Body of pancreas (tissue), 4 donors: ENCODE results near the gene DIAPH3. TPM values are rescaled to one million over a fixed set of nuclear protein-coding genes. Genes with fewer than 3 reads are reported as not detected.
"Not testable (repeated sequence)": the region's sequence is repeated elsewhere in the genome, so short reads cannot be mapped to it uniquely, and the experiment has no call there.

ENCODE experiments used
- ATAC-seq: fragments of 150-250 bp; one replicate; pipeline ENCODE4 v1.9.1; 2016
- DNase-seq, 4 donors: peaks; one replicate each; pipeline ENCODE4 v3.0.0-alpha.2; 2019
- H3K27ac ChIP-seq, 4 donors: fragments of 200-600 bp; sonication (generic); 1 replicate in 3 of 4; 2 replicates in 1 of 4; pipeline versions ENCODE4 v1.5.1 to v1.6.1; 2016 to 2019; ENCODE audit warnings: mild to moderate bottlenecking in 1 of 4, mixed read lengths in 1 of 4, moderate library complexity in 1 of 4
- H3K27me3 ChIP-seq, 2 donors: fragments of 200-600 bp; sonication (generic); one replicate each; pipeline ENCODE4 v1.6.0; 2016; ENCODE audit warnings: mild to moderate bottlenecking in 1 of 2
- H3K36me3 ChIP-seq, 2 donors: fragments of 200-600 bp; sonication (generic); replicated peaks in 1 of 2; 2 replicates each; pipeline ENCODE4 v1.5.1; 2016; ENCODE audit warnings: low read depth in 2 of 2; ENCODE audit not compliant: insufficient read depth in 1 of 2
- H3K4me1 ChIP-seq: fragments of 200-600 bp; sonication (generic); one replicate; pipeline ENCODE4 v1.6.0; 2016
- H3K4me3 ChIP-seq, 2 donors: fragments of 200-600 bp; sonication (generic); 1 replicate in 1 of 2; 2 replicates in 1 of 2; pipeline ENCODE4 v1.5.1; 2016 to 2019
- H3K9me3 ChIP-seq, 3 donors: fragments of 200-600 bp; sonication (generic); 1 replicate in 2 of 3; 2 replicates in 1 of 3; pipeline ENCODE4 v1.5.1; 2016
- POLR2A ChIP-seq, 3 donors: fragments of 450-650 bp; IDR thresholded peaks; one replicate each; pipeline ENCODE4 v1.6.1; 2016; ENCODE audit warnings: antibody characterized with exemption in 3 of 3, mild to moderate bottlenecking in 2 of 3
- WGBS, 2 donors: methylation state at CpG; one replicate each; pipeline ENCODE4 v1.1.5; 2017; 5-methylcytosine and 5-hydroxymethylcytosine counted together
- intact Hi-C: fragments of 100-400 bp; cut with DNase I; formaldehyde crosslinking; loops from one replicate; pipeline ENCODE4 v1.15.1; 2023
- total RNA-seq, 2 donors: library from RNA; depleted of rRNA; stranded (reverse); fragments of >200 nt; gene quantifications; one replicate each; pipeline ENCODE4 v1.1.0, GENCODE V29; 2016
- TF ChIP-seq, protein P1 (sequence below), 7 experiments: fragments of 450-650 bp in 4 of 7; fragments of 200-600 bp in 3 of 7; sonication (generic) in 3 of 7; IDR thresholded peaks; one replicate each; pipeline ENCODE4 v1.5.1; 2016 to 2019; ENCODE audit warnings: antibody characterized with exemption in 7 of 7

DIAPH3 gene
- total RNA-seq, 2 donors from 2014 or later: 0.33 to 0.78 TPM

DNA sequence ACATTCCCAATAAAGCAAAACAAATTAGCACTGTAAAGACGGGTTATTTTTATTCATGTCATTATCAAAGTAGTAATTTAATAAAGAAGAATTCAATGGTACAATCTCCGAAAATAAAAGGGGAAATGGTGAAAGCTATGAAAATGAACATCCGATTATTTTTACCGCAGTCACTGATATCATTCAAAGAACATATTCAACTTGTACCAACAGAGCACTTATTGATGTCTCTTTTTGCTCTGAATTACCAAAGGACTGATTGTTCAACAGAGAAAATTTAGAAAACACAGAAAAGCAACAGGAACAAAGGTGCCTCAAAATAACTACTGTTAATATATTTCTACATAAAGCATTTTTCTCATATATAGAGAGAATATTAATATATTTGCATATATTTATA is 119.4 kb downstream of the DIAPH3 start:
- intact Hi-C loops: no loop called here
- Histone ChIP-seq H3K27ac (no peak overlapping the region), H3K4me3 (no peak overlapping the region), H3K27me3 (no peaks in the 10 kb centered on the region), H3K36me3 (no peaks in the 10 kb centered on the region), H3K4me1 (no peaks in the 10 kb centered on the region), H3K9me3 (no peaks in the 10 kb centered on the region)
- no peak for TF ChIP-seq POLR2A (IDR thresholded peaks at IDR 0.05)
- TF ChIP-seq, protein P1, sequence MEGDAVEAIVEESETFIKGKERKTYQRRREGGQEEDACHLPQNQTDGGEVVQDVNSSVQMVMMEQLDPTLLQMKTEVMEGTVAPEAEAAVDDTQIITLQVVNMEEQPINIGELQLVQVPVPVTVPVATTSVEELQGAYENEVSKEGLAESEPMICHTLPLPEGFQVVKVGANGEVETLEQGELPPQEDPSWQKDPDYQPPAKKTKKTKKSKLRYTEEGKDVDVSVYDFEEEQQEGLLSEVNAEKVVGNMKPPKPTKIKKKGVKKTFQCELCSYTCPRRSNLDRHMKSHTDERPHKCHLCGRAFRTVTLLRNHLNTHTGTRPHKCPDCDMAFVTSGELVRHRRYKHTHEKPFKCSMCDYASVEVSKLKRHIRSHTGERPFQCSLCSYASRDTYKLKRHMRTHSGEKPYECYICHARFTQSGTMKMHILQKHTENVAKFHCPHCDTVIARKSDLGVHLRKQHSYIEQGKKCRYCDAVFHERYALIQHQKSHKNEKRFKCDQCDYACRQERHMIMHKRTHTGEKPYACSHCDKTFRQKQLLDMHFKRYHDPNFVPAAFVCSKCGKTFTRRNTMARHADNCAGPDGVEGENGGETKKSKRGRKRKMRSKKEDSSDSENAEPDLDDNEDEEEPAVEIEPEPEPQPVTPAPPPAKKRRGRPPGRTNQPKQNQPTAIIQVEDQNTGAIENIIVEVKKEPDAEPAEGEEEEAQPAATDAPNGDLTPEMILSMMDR (IDR thresholded peaks at IDR 0.05): no peak
- ATAC-seq (no peak), DNase-seq (no peak)
- WGBS, 2 donors: 92 to 95% methylated on average over 4 of the region's 4 CpGs

GRCh38 chr13:60043262-60043661 is 120.5 kb downstream of the DIAPH3 start:
- 70 to 84% methylated on average over 2 of the region's 2 CpGs for WGBS, 2 donors
- TF ChIP-seq, protein P1 (IDR thresholded peaks at IDR 0.05): no peak
- H3K27ac ChIP-seq: no peak overlapping the region
- no peak for DNase-seq
- H3K4me1 ChIP-seq: no peaks in the 10 kb centered on the region
- intact Hi-C loops: no loop called here
- ATAC-seq: no peak
- H3K27me3 ChIP-seq: no peaks in the 10 kb centered on the region
- H3K4me3 ChIP-seq: no peak overlapping the region
- H3K36me3 ChIP-seq: no peaks in the 10 kb centered on the region
- H3K9me3 ChIP-seq: no peaks in the 10 kb centered on the region

DNA sequence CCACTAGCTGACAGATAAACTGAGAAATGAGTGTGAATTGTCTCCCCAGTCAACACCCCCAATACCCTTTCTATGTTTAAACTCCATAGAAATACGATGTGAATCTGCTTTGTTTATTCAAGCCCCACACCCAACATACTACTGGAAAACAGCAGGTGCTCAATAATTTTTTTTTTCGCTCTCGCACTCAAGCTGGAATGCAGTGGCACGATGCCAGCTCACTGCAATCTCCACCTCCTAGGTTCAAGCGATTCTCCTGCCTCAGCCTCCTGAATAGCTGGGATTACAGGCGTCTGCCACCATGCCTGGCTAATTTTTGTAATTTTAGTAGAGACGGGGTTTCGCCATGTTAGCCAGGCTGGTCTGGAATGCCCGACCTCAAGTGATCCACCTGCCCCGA is 123.1 kb downstream of the DIAPH3 start:
- ATAC-seq, H3K4me1 ChIP-seq, intact Hi-C loops, H3K27me3 ChIP-seq, H3K36me3 ChIP-seq, H3K9me3 ChIP-seq, H3K27ac ChIP-seq, H3K4me3 ChIP-seq: not testable (repeated sequence)
- DNase-seq: peak in 1 of 4 donors; percentile 7
- 84 to 88% methylated on average over 10 of the region's 10 CpGs for WGBS, 2 donors

DNA sequence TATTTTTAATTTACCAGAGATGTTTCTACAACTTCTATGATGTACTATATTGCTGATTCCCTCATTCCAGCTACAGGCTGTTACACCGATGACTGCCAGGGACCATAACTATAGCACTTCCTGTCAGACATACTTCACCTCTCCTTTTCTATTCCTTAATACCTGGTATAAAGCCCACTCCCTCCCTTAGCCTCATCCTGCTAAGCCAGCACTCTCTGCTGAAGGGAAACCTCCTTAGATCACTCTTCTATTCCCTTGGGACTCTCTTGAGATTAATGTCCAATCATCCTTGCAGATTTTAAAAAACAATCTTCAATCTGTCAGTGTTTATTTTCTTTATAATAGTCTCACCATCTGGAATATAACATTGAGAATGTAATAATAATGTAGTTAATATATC is 127.9 kb downstream of the DIAPH3 start:
- Histone ChIP-seq H3K4me1 (no peaks in the 10 kb centered on the region), H3K27ac (no peak overlapping the region), H3K27me3 (no peaks in the 10 kb centered on the region), H3K36me3 (no peaks in the 10 kb centered on the region), H3K9me3 (no peaks in the 10 kb centered on the region), H3K4me3 (no peak overlapping the region)
- intact Hi-C loops: no loop called here
- TF ChIP-seq POLR2A (IDR thresholded peaks at IDR 0.05): no peak
- TF ChIP-seq, protein P1 (IDR thresholded peaks at IDR 0.05): no peak
- DNase-seq (no peak), ATAC-seq (no peak)
- WGBS, 2 donors: 90 to 94% methylated on average over 1 of the region's 1 CpG

- DNase-seq (no peak), ATAC-seq (no peak)
- WGBS, 2 donors: 93 to 97% methylated on average over 1 of the region's 1 CpG
- H3K27me3 ChIP-seq: no peaks in the 10 kb centered on the region
- no peaks in the 10 kb centered on the region for H3K4me1 ChIP-seq
- TF ChIP-seq POLR2A (IDR thresholded peaks at IDR 0.05): no peak
- TF ChIP-seq, protein P1 (IDR thresholded peaks at IDR 0.05): no peak
- H3K36me3 ChIP-seq: no peaks in the 10 kb centered on the region
- H3K27ac ChIP-seq: no peak overlapping the region
- H3K9me3 ChIP-seq: no peaks in the 10 kb centered on the region
- intact Hi-C loops: no loop called here
- no peak overlapping the region for H3K4me3 ChIP-seq
Measured at GRCh38 chr13:60032851-60033250, 130.9 kb downstream of the DIAPH3 start.
